NCI-H748 (cell line): Measurements from ENCODE around the gene RSPH10B2.
A peak's percentile ranks its signal among the peaks of the same experiment; 100 is the strongest.
"Not testable (repeated sequence)": the region's sequence is repeated elsewhere in the genome, so short reads cannot be mapped to it uniquely, and the experiment has no call there.

Experiments used
- DNase-seq: peaks from one replicate; lab custom pipeline; 2025; ENCODE audit not compliant: unreplicated experiment; lab: John Stamatoyannopoulos, UW

The RSPH10B2 gene

DNA sequence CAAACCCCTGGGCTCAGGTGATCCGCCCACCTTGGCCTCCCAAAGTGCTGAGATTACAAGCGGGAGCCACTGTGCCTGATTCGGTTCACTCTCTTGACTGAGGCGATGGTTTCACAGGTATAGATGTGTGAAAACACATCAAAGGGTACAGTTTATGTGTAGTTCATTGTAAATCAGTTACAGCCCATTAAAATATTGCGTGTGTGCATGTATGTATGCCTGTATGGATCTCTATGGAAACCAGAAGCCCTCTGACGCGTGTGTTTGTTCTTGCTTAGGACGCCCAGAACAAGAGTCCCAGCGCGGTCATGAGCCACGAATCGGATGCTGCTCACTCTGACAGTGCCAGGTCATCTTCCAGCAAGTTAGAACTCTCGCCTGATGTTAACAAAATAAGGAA lies 35.5 kb downstream of the RSPH10B2 start:
- not testable (repeated sequence) for DNase-seq

DNA sequence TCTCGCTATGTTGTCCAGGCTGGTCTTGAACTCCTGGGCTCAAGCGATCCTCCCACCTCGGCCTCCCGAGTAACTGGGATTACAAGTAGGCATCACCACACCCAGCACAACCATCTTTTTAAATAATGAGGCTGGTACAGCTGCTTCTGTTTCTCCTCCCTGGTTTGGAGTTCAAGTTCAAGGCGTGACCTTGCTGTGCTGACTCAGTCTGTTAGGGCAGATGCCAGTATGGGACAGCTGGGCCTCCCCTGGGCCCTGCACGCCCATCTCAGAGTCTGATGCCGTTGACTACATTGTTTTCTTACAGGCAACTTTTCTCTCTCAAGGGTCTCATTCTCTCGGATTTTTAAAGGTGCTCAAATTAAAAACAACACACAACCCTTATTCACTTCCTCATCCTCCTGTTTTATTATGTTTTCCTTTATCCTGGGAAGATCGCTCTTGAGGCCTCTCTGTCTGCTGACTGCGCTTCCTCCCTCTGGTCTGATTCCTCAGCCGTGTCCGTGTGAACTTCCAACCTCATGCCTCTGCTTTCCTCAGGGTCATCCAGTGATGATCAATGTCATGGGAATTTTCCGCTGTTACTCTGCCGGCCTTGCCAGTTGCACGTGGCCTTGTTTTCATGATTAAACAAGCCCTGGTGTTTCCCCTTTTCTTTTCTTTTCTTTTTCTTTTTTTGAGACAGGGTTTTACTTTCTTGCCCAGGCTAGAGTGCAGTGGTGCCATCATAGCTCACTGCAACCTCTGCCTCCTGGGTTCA lies 38.4 kb downstream of the RSPH10B2 start:
- DNase-seq = not testable (repeated sequence)

DNA sequence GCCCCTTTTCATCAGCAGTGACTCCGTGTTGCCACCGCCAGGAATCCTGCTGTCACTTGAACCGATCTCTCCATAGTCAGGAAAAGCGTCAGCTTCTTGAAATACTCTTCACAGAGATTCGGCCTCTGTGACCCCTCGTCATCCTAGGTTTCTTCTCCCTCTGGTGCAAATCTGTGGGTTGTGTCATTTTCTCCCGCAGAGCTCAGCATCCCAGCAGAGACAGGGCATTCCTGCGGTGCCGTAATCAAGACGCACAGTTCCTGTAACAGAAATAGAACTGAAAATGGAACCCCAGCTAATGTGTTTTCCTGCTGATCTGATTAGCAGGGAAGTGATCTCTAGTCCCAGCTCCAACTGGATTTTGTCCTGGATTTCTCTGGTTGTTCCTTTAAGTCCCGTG lies 40.4 kb downstream of the RSPH10B2 start:
- not testable (repeated sequence) for DNase-seq

DNA sequence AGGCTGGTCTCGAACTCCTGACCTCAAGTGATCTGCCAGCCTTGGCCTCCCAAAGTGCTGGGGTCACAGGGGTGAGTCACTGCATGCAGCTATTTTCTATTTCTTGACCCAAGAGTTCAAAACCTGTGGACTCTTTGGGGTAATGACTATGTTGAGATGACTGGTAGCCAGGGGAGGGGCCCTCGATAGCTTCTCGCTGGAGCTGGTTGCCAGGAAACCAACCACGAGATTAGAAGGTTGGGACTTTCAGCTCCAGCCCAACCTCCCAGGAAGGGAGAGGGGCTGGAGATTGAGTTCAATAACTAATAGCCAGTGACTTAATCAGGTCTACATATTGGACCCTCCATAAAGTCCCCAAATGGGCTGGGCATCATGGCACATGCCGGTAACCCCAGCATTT lies 43.3 kb downstream of the RSPH10B2 start:
- DNase-seq = not testable (repeated sequence)

DNA sequence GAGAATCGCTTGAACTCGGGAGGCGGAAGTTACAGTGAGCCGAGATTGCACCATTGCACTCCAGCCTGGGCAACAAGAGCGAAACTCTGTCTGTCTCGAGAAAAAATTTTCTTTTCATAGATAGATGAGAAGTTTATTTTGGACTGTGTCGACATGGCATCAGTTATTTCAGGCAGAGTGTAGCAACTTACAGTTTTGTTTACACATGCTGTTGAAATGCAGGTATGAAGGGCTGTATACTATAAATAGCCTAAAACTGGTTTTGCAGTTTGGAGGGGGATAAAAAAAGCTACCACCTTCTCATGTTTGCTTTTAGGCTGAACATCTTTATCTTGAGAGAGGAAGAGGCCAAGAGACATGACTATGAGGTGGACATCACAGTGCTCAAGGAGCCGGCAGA lies 44.1 kb downstream of the RSPH10B2 start:
- not testable (repeated sequence) for DNase-seq

DNA sequence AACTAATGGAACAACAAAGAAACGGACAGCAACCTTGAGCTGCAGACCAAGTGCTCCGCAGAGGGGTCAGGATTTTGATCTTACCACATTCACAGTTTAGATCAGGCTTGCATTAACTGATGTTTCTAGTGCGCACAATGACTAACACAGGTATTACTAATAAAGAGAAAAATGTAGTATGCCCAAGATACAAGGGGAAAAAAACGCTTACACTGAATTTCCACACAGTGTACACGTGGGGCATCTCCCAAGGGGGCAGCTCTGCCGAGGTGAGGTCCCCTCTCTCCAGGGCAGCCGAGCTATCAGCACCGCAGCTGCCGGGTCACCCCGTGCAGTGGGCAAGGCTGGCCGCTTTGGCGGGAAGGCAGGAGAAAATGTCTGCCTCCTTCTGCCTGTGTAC lies 46.0 kb downstream of the RSPH10B2 start:
- DNase-seq = not testable (repeated sequence)

DNA sequence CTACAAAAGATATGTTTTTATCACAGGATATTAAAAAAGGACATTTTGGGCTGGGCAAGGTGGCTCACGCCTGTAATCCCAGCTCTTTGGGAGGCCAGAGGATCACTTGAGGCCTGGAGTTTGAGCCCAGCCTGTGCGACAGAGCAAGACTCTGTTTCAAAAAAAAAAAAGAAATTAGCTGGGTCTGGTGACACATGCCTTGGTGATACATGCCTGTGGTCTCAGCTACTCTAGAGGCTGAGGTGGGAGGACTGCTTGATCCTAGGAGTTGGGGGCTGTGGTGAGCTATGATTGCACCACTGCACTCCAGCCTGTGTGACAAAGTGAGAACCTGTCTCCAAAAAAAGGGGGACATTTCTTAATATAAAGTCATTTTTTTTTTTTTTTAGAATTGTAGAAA lies 46.4 kb downstream of the RSPH10B2 start:
- DNase-seq = not testable (repeated sequence)

DNA sequence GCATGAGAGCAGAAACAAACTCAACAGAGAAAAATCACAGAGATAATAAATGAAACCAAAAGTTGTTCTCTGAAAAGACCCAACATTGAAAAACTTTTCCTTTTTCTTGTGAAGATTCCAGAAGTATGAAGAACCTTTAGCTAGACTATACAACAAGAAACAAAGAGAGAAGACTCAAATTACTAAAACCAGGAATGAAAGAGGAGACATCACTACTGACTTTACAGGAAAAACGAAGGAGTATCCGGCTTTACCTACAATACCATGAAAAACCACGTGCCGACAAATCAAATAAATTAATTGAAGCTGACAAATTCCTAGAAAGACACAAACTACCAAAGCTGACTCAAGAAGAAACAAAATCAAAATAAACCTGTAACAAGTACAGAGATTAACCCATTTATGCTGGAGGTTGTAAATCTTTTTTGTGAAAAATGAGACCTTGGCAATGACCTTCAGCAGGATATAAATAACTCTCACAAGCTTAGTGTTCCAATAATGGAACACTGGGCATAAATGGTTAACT lies 53.6 kb downstream of the RSPH10B2 start:
- DNase-seq = not testable (repeated sequence)

DNA sequence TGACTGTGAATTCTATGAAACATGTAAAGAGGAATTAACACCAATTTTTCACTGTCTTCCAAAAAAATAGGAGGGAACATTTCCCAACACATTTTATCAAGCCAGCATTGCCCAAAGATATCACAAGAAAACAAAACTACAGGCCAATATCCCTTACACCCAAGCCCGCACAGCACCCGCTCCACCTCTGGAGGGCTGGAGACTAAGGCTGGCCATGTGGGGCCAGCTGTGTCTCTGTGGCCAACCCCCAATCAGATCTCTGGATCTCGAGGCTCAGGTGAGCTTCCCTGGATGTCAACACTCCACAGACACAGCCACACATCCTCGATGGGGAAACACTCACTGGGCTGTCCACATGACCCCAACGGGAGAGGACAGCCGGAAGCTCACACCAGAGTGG lies 54.1 kb downstream of the RSPH10B2 start:
- DNase-seq = not testable (repeated sequence)

DNA sequence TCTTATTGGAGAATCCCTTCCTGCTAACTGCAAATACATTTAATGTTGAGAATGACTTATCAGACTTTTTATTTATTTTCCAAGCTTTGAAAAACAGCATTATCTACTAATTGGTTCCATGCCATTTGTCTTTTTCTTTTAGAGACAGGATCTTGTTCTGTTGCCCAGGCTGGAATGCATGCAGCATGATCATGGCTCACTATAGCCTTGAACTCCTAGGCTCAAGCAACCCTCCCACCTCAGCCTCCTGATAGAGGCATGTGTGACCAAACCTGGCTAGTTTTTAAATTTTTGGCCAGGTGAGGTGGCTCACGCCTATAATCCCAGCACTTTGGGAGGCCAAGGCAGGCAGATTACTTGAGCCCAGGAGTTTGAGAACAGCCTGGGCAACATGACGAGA lies 59.1 kb downstream of the RSPH10B2 start:
- not testable (repeated sequence) for DNase-seq

DNA sequence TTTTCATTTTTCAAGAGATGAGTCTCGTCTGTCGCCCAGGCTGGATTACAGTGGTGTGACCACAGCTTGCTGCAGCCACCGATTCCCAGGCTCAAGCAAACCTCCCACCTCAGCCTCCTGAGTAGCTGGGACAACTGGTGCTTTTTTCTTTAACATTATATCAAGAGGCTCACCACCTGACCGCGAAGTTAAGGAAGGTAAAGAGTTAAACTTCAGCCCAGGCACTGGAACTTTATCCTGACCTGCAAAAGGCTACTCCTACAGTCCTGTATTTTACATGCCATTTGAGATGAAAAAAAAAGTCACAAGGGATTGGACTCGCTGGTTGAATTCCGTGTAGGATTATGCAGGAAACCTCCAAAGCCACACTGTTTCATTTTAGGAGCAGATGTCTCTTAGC lies 61.6 kb downstream of the RSPH10B2 start:
- not testable (repeated sequence) for DNase-seq

DNA sequence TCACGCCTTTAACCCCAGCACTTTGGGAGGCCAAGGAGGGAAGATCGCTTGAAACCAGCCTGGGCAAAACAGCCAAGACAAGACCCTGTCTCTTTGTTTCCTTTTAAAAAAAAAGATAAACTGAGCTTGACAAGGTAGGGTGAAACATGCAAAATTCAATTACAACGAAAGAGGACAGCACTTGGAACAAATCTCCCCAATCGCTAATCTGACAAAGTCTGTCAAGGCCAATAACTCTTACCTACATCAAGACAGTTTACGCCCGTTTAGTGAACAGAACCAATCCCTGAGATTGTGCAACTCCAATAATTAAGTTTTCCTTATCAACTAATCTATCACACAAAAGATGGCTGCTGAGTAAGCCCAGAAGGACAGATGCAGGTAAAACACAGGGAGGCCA lies 67.7 kb downstream of the RSPH10B2 start:
- DNase-seq = not testable (repeated sequence)

DNA sequence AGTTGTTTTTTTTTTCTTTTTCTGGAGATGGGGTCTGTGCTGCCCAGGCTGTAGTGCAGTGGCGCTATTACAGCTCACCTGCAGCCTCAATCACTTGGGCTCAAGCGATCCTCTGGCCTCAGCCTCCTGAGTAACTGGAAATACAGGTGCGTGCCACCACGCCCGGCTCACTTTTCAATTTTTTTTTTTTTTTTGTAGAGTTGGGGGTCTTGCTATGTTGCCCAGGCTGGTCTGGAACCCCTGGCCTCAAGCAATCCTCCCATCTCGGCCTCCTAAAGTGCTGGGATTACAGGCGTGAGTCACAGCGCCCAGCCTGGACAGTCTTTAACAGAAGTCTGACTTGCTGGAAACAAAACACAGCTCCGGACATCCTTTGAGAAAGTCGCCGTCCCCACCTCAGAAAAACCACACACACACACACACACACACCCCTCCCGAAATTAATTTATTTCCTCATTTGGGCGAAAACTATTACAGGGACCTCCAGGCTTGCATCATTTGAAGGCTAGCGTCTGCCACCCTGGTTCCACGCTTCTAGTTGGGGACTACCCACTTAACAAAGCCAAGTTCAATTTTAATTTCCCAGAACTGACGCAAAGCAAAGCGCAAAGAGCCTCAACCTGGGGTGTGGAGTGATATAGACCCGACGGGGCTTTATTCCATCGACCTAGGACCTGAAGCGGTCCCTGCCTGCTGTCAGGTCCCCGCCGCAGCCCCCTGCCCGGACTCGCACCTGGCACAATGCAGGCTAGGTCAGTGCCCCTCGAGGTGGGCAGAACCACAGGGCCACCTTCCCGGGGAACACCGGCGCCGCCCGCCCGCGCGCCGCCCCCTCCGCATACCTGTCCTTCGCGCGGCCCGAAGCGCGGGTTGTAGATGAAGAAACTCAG lies 71.6 kb downstream of the RSPH10B2 start:
- DNase-seq = not testable (repeated sequence)

DNA sequence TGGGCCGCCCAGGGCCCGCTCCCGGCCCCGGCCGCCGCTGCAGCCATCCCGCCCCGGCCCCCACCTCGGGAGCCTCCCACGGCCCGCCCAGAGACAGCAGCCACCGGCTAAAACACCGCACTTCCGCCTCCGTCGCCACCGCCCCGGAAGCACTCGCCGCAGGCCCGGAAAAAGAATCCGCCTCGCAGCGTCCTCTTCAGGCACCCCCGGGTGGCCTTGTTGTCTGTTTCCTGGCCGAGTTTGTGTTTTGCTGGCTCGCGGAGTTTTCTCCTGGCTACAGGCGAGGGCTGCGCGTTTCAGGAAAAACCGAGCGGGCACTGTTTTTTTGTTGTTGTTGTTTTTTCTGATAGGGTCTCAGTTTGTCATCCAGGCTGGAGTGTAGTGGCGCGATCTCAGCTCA lies 72.2 kb downstream of the RSPH10B2 start, which contains the start of gene CCZ1B:
Gene CCZ1B (minus strand): TSS at position 125 of the 400 bp plus-strand sequence. CDS start 78 bp downstream, at position 47.
- DNase-seq = peak; percentile 90

DNA sequence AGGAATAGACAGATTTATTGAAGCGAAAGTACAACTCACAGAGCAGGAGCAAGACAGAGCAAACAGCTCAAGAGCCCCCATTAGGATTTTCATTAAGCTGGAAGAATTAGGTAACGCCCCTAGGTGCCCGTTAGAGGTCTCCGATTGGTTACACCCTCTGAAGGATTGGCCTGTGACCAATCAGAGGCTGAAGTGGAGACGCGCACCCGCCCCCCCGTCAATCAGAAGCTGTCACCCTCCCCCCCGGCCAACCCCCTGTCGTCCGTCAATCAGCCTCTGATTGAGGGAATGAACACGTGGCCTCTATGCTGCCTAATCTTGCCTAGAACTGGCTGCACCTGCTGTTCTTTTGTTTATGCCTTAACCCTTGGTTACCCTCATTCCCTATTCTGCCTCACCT lies 73.3 kb downstream of the RSPH10B2 start:
- peak; percentile 17 for DNase-seq

DNA sequence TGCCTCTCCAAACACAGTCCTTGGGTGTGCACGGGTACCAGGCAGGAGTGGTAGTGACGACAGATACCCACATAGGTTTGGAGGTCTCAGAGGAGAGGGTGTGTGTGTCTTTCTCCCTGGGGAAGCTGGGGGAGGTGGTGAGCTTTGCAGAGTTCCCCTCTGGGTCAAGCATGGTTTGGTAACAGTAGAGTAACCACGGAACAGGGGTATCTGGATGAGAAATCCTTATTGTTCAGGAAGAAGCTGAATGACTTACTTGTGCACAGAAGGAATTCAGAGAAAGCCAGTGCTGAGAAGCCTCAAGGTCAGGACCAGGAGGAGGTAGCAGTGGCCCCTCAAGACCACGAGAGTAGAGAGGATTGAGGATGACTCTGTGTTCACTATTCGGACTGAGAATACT lies 75.7 kb downstream of the RSPH10B2 start:
- DNase-seq = not testable (repeated sequence)

DNA sequence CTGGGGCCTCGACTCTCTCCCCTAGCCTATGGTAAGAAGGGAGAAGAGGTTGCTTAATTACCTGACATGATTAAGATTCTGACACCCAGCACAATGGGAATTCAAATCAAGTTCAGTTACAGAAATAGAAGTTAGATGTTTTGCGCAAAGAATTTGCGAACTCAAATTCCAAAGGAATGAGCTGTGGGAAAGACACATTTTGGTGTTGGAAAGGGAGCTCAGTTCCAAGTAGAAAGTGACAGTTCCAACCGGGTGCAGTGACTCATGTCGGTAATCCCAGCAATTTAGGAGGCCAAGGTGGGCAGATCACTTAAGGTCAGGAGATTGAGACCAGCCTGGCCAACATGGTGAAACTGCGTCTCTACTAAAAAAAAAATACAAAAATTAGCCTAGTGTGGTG lies 76.1 kb downstream of the RSPH10B2 start:
- DNase-seq = not testable (repeated sequence)

DNA sequence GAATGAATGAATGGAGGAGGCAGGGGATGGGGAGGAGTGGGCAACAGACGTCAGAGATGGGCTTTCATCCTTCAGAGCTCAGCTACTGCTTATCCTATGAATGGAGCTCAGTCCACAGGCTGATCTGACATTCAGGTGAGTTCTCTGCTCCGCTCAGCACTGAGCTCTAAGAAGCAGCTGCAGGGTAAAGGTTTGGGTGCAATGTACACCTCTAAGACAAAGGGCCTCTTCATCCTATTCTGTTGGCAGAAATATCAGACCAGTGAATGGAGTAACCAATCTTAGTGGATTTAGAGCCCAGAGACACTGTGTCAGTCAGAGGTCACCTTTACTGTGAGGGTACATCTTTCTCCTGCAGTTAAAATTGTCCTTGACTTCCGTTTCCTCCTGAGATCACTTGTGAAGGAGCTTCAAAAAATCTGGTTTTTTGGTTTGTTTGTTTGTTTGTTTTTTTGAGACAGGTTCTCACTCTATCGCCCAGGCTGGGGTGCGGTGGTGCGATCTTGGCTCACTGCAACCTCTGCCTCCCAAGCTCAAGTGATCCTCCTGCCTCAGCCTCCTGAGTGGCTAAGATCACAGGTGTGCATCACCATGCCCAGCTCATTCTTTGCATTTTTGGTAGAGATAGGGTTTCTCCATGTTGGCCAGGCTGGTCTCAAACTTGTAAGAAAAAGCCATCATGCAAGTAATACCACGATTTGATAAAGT lies 77.3 kb downstream of the RSPH10B2 start:
- DNase-seq = no peak

DNA sequence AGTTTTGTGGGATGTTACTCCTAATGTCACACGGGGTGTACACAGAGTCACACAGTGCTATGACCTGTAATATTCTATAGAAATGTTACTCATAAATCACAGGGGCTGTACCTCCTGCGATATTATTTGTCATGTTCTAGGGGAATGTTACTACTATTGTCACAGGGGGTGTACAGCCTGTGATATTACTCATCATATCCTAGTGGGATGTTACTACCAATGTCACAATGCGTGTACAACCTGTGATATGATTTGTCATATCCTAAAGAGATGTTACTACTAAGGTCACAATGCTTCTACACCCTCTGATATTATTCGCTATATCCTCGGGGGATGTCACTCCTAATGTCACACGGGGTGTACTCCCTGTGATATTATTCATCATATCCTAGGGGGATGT lies 79.7 kb downstream of the RSPH10B2 start:
- no peak for DNase-seq

DNA sequence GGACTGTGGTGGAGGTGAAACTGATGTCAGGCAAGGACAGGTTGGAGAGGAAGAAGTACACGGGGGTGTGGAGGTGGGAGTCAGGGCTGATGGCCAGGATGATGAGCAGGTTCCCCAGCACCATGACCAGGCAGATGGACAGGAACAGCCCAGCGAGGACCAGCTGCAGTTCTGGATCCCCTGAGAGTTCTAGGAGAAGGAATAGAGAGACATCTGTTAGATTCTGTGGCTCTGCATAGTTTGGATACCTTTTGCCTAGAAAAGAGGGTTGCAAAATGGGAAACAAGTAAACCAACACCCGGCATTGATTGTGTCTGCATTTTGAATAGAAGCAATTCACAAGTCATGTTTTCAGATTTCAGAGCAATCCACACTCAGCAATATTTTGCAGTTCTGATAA lies 81.6 kb downstream of the RSPH10B2 start:
- DNase-seq = not testable (repeated sequence)

DNA sequence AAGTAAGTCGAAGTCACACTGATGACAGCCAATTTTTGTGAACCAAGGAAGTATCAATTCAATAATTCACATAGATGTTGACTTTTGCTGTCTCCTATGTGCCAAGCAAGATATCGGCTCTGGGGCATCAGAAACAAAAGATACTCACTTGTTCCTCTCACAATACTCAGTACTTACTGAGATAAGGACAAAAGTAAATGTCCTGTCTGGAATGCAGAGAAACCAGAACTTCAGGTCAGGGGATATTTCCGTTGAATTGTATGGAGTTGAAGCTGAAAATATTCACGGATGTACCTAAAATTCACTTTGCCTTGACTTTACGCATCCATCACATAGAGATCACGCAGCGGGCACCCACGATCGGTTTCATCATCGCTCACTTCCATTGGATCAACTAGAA lies 83.2 kb downstream of the RSPH10B2 start:
- DNase-seq = not testable (repeated sequence)
